Stimulated activated CD8-positive, alpha-beta memory T cell treated with anti-CD3 and anti-CD28 coated beads, Interleukin-15, amount 100 ng/mL, for 48 hours (primary cell): ENCODE data around the gene NOS2.

ENCODE experiments used
- DNase-seq, 2 donors: peaks; one replicate each; pipeline ENCODE4 v3.0.0-alpha.2; 2020; ENCODE audit warnings: low read depth in 2 of 2

NOS2 gene

DNA sequence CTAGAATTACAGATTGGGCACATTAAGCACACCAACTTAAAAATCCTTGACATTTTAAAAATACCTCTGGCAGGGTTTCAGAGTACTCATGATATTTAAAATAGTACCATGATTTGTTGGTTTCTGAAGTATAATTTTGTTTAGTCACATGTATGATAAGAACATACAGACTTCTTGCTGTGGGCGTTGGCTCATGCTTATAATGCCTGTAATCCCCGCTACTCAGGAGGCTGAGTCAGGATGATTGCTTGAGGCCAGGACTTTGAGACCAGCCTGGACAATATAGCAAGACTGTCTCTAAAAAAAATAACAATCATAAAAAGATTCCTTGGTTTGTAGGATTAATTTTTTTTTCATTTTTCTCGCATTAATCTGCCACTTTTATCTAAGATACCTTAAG is 78.5 kb downstream of the NOS2 start:
- no peak for DNase-seq
